ENCODE measurements around the gene RXFP4. TPM values are rescaled to one million over a fixed set of nuclear protein-coding genes. Genes with fewer than 3 reads are reported as not detected.

RXFP4 gene
- total RNA-seq, 1 experiment from 2014 or later: not detected

- Histone ChIP-seq H3K79me2 (ENCODE audit: low read depth) (peaks cover 26% of the 10 kb centered on the region; the same call in 1 of the 2 replicates), H3K27ac (no peak overlapping the region), H3K27me3 (ENCODE audit: insufficient read depth, low read depth) (no peaks in the 10 kb centered on the region), H3K9me3 (ENCODE audit: insufficient read depth, low read depth) (no peaks in the 10 kb centered on the region), H3K4me2 (no peak overlapping the region), H3F3A (ENCODE audit: insufficient read depth, low read depth) (peaks cover 86% of the 10 kb centered on the region), H3K9me2 (ENCODE audit: insufficient read depth) (no peaks in the 10 kb centered on the region), H2AFZ (no peak overlapping the region), H3K4me1 (replicated peaks; ENCODE audit: insufficient read depth) (peaks cover under 1% of the 10 kb centered on the region; the same call in 1 of the 2 replicates), H4K20me1 (ENCODE audit: insufficient read depth) (peaks cover 42% of the 10 kb centered on the region), H3K36me3 (ENCODE audit: low read depth) (peaks cover 73% of the 10 kb centered on the region), H3K4me3 (no peak overlapping the region)
- POLR2A ChIA-PET (ENCODE audit: unreplicated experiment): no interaction called here
- DNase-seq: no peak
- intact Hi-C loops (cut with micrococcal nuclease; ENCODE audit: unreplicated experiment): no loop called here
- CTCF ChIA-PET: no interaction called here
- TF ChIP-seq CTCF (conservative IDR thresholded peaks at IDR 0.05): no peak
- no peak for TF ChIP-seq EZH2 (IDR thresholded peaks at IDR 0.05; ENCODE audit: low read depth)
- BruUV-seq (replicated peaks): no TSS peak
Observed at GRCh38 chr1:155954645-155955044, 13.2 kb downstream of the RXFP4 start.

- BruUV-seq (replicated peaks): no TSS peak
- POLR2A ChIA-PET (ENCODE audit: unreplicated experiment): interaction anchor here (0.7 kb wide), 1 partner anchor 14 kb away, joined by 3 read pairs; no protein-coding TSS in a partner anchor
- H3K9me2 ChIP-seq (ENCODE audit: insufficient read depth): no peaks in the 10 kb centered on the region
- no peak for TF ChIP-seq EZH2 (IDR thresholded peaks at IDR 0.05; ENCODE audit: low read depth)
- TF ChIP-seq CTCF (conservative IDR thresholded peaks at IDR 0.05): no peak
- peak overlapping the region; percentile 7; the same call in 1 of the 2 replicates for H3K27ac ChIP-seq
- H3K4me3 ChIP-seq: no peak overlapping the region
- peaks cover 19% of the 10 kb centered on the region for H4K20me1 ChIP-seq (ENCODE audit: insufficient read depth)
- no peaks in the 10 kb centered on the region for H3K27me3 ChIP-seq (ENCODE audit: insufficient read depth, low read depth)
- H3K4me2 ChIP-seq: no peak overlapping the region
- H3K4me1 ChIP-seq (replicated peaks; ENCODE audit: insufficient read depth): peaks cover 25% of the 10 kb centered on the region
- intact Hi-C loops (cut with micrococcal nuclease; ENCODE audit: unreplicated experiment): no loop called here
- peaks cover 46% of the 10 kb centered on the region for H3K79me2 ChIP-seq (ENCODE audit: low read depth)
- no peak overlapping the region for H2AFZ ChIP-seq
- peaks cover 75% of the 10 kb centered on the region for H3K36me3 ChIP-seq (ENCODE audit: low read depth)
- CTCF ChIA-PET: interaction anchor here (0.6 kb wide), 1 partner anchor 13 kb away, joined by 4 read pairs; no protein-coding TSS in a partner anchor
- no peaks in the 10 kb centered on the region for H3K9me3 ChIP-seq (ENCODE audit: insufficient read depth, low read depth)
- DNase-seq: no peak
- peaks cover 89% of the 10 kb centered on the region for H3F3A ChIP-seq (ENCODE audit: insufficient read depth, low read depth)
Observed at GRCh38 chr1:155957411-155957915, 16.0 kb downstream of the RXFP4 start.

- no TSS peak for BruUV-seq (replicated peaks)
- H3K27ac ChIP-seq: peak overlapping the region; percentile 99
- H3K4me1 ChIP-seq (replicated peaks; ENCODE audit: insufficient read depth): peaks cover 38% of the 10 kb centered on the region
- no peak overlapping the region for H2AFZ ChIP-seq
- H4K20me1 ChIP-seq (ENCODE audit: insufficient read depth): peaks cover 2% of the 10 kb centered on the region
- peaks cover 67% of the 10 kb centered on the region for H3K36me3 ChIP-seq (ENCODE audit: low read depth)
- H3F3A ChIP-seq (ENCODE audit: insufficient read depth, low read depth): peaks cover 89% of the 10 kb centered on the region
- peak overlapping the region; percentile 36; the same call in 1 of the 2 replicates for H3K4me3 ChIP-seq
- H3K9me2 ChIP-seq (ENCODE audit: insufficient read depth): no peaks in the 10 kb centered on the region
- no peaks in the 10 kb centered on the region for H3K9me3 ChIP-seq (ENCODE audit: insufficient read depth, low read depth)
- peak; percentile 14 to 52 for DNase-seq
- H3K79me2 ChIP-seq (ENCODE audit: low read depth): peaks cover 44% of the 10 kb centered on the region
- ChIA-PET POLR2A (ENCODE audit: unreplicated experiment) (interaction anchor here (0.6 kb wide), 1 partner anchor 13 kb away, joined by 5 read pairs; no protein-coding TSS in a partner anchor), CTCF (interaction anchor here (0.6 kb wide), 1 partner anchor 44 kb away, joined by 3 read pairs; no protein-coding TSS in a partner anchor)
- H3K4me2 ChIP-seq: peak overlapping the region; percentile 80
- intact Hi-C loops (cut with micrococcal nuclease; ENCODE audit: unreplicated experiment): no loop called here
- H3K27me3 ChIP-seq (ENCODE audit: insufficient read depth, low read depth): no peaks in the 10 kb centered on the region
- TF ChIP-seq EZH2 (IDR thresholded peaks at IDR 0.05; ENCODE audit: low read depth): no peak
- TF ChIP-seq CTCF (conservative IDR thresholded peaks at IDR 0.05): no peak
Observed at GRCh38 chr1:155960081-155960745, 18.8 kb downstream of the RXFP4 start.
